ENCODE measurements around the gene GFRA4.

Gene GFRA4

DNA sequence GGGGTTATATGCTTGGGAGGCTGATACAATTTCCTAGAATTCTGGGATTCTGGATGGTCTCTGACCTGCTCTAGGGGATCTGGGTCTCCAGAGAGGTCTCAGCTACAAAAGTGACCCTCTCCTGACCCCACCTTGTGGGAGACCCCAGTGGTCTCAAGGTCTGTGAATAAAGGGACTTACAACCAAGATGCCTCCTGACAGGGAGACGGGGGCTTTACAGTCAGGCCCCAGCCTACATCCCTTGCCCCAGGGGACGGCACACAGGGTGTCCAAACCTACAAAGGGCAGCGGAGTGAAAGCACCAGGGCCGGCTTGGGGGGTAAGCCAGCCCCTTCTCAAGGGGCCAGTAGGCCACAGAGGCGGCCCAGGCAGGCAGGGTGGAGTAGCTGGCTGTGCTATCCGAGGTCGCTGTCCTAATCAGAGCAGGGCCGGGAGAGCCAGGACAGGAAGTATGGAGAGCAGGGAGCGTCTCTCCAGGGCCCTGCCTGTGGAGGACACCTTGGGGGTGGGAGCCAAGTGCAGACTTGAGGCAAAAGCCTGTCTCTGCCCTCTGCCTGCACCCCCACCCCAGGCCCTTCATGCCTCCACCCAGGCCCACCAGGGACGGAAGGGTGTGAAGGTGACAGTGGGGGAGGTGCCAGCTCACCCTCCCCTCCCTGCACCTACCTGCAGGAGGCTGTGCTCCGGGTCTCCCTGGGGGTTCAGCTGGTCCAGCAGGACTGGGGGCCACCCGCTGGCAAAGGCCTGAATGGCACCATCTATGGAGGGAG is 3.5 kb downstream of the GFRA4 start:
- no peak for TF ChIP-seq TCF12 (IDR thresholded peaks at IDR 0.05; ENCODE audit: low read depth)
- no peak for TF ChIP-seq TAF1 (IDR thresholded peaks at IDR 0.05; ENCODE audit: low read depth)
- TF ChIP-seq YY1 (IDR thresholded peaks at IDR 0.05; ENCODE audit: low read depth), result no peak
- no peak for TF ChIP-seq EP300 (IDR thresholded peaks at IDR 0.05; ENCODE audit: borderline replicate concordance)
- TF ChIP-seq ZBTB7A (IDR thresholded peaks at IDR 0.05; ENCODE audit: low read depth), result no peak
- TF ChIP-seq TEAD4 (IDR thresholded peaks at IDR 0.05), result no peak
- no peak for TF ChIP-seq USF1 (IDR thresholded peaks at IDR 0.05)
- no peak for TF ChIP-seq REST (IDR thresholded peaks at IDR 0.05; ENCODE audit: low read depth)
- TF ChIP-seq, protein P1, sequence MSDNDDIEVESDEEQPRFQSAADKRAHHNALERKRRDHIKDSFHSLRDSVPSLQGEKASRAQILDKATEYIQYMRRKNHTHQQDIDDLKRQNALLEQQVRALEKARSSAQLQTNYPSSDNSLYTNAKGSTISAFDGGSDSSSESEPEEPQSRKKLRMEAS (IDR thresholded peaks at IDR 0.05), result no peak
- no peak for TF ChIP-seq RAD21 (IDR thresholded peaks at IDR 0.05; ENCODE audit: low read depth)
- no peak for TF ChIP-seq FOXM1 (IDR thresholded peaks at IDR 0.05; ENCODE audit: borderline replicate concordance, low read depth)
- TF ChIP-seq EGR1 (IDR thresholded peaks at IDR 0.05), result no peak
- TF ChIP-seq CREB1 (IDR thresholded peaks at IDR 0.05; ENCODE audit: low read depth), result no peak
- no peak for TF ChIP-seq NFIC (IDR thresholded peaks at IDR 0.05)
- no peak for TF ChIP-seq CEBPB (IDR thresholded peaks at IDR 0.05)

DNA sequence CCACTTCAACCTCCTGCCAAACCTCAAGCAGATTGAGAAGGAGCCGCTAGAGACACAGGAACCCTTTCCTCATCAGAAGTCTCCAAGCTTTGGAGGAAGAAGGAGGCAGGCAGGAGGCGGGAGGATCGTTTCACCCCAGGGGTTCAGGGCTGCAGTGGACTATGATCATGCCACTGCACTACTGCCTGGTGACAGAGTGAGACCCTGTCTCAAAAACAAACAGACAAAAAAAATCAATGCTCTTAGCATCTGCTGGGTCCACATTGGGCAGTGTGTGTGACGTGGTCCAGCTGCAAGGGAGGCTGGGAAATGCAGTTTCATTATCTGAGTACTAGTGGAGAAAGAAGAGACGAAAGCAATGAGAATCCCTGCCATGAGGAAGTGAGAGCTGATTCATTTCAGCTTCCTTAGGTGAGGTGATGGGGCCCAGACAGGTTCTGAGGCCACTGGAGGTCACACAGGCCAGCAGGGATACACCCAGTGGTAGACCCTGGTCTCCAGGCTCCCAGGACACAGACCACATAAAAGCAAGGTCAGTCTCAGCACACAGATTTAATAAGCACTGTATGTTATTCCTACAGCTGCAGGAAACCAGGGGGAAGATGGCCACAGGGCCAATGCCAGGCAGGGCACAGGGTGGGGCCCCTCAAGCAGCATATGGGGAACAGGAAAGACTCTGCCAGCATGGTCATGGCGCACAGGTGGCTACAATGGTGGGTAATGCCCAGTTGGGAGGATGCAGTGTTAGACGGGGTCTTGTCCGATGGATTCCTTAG is 4.3 kb downstream of the GFRA4 start:
- TF ChIP-seq TEAD4 (IDR thresholded peaks at IDR 0.05) (no peak), USF1 (IDR thresholded peaks at IDR 0.05) (no peak), NFIC (IDR thresholded peaks at IDR 0.05) (no peak), TCF12 (IDR thresholded peaks at IDR 0.05; ENCODE audit: low read depth) (no peak), FOXM1 (IDR thresholded peaks at IDR 0.05; ENCODE audit: borderline replicate concordance, low read depth) (no peak), CEBPB (IDR thresholded peaks at IDR 0.05) (no peak), EP300 (IDR thresholded peaks at IDR 0.05; ENCODE audit: borderline replicate concordance) (no peak), TAF1 (IDR thresholded peaks at IDR 0.05; ENCODE audit: low read depth) (no peak), RAD21 (IDR thresholded peaks at IDR 0.05; ENCODE audit: low read depth) (no peak), ZBTB7A (IDR thresholded peaks at IDR 0.05; ENCODE audit: low read depth) (no peak), YY1 (IDR thresholded peaks at IDR 0.05; ENCODE audit: low read depth) (no peak), REST (IDR thresholded peaks at IDR 0.05; ENCODE audit: low read depth) (no peak)
- TF ChIP-seq, protein P1 (IDR thresholded peaks at IDR 0.05), result no peak

DNA sequence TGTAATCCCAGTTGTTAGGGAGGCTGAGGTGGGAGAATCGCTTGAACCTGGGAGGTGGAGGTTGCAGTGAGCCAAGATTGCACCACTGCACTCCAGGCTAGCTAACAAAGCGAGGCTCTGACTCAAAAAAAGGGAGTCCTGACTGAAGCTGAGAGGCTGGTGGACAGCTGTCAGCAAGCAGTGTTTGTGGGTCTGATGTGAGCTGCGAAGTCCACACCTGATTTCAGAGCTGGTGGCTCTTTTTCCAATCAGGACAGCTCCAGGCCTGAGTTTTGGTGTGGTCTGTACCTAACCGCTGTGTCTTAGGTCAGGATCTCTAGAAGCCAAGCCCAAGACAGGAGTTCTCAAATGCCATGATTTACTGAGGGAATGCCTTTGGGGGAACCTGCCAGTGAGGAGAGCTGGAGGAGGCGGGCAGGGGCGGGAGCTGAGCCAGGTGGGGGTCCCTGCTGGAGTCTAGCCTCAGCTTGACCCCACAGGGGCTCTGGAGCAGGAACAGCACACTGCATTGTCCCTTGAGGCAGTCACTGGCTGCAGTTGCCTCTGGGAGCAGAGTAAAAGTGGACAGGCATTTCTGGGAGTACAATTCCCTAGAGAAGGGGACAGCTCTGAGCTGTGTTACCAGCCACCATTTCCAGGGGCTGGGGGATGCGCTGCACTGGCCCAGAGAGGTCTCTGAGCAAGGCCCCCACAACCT is 5.0 kb downstream of the GFRA4 start:
- no peak for TF ChIP-seq USF1 (IDR thresholded peaks at IDR 0.05)
- TF ChIP-seq FOXM1 (IDR thresholded peaks at IDR 0.05; ENCODE audit: borderline replicate concordance, low read depth), result no peak
- no peak for TF ChIP-seq TEAD4 (IDR thresholded peaks at IDR 0.05)
- TF ChIP-seq EP300 (IDR thresholded peaks at IDR 0.05; ENCODE audit: borderline replicate concordance), result no peak
- TF ChIP-seq YY1 (IDR thresholded peaks at IDR 0.05; ENCODE audit: low read depth), result no peak
- TF ChIP-seq TAF1 (IDR thresholded peaks at IDR 0.05; ENCODE audit: low read depth), result no peak
- no peak for TF ChIP-seq ZBTB7A (IDR thresholded peaks at IDR 0.05; ENCODE audit: low read depth)
- TF ChIP-seq, protein P1 (IDR thresholded peaks at IDR 0.05), result no peak
- no peak for TF ChIP-seq RAD21 (IDR thresholded peaks at IDR 0.05; ENCODE audit: low read depth)
- TF ChIP-seq CEBPB (IDR thresholded peaks at IDR 0.05), result no peak
- TF ChIP-seq TCF12 (IDR thresholded peaks at IDR 0.05; ENCODE audit: low read depth), result no peak
- no peak for TF ChIP-seq NFIC (IDR thresholded peaks at IDR 0.05)
- TF ChIP-seq CREB1 (IDR thresholded peaks at IDR 0.05; ENCODE audit: low read depth), result no peak
- TF ChIP-seq REST (IDR thresholded peaks at IDR 0.05; ENCODE audit: low read depth), result no peak
